ENCODE results near the gene GORASP2. TPM values are rescaled to one million over a fixed set of nuclear protein-coding genes. Genes with fewer than 3 reads are reported as not detected.
"Not testable (repeated sequence)": the region's sequence is repeated elsewhere in the genome, so short reads cannot be mapped to it uniquely, and the experiment has no call there.

Gene GORASP2
- total and polyA plus RNA-seq, 12 donors = 25.6 to 201 (median 85.0) TPM

DNA sequence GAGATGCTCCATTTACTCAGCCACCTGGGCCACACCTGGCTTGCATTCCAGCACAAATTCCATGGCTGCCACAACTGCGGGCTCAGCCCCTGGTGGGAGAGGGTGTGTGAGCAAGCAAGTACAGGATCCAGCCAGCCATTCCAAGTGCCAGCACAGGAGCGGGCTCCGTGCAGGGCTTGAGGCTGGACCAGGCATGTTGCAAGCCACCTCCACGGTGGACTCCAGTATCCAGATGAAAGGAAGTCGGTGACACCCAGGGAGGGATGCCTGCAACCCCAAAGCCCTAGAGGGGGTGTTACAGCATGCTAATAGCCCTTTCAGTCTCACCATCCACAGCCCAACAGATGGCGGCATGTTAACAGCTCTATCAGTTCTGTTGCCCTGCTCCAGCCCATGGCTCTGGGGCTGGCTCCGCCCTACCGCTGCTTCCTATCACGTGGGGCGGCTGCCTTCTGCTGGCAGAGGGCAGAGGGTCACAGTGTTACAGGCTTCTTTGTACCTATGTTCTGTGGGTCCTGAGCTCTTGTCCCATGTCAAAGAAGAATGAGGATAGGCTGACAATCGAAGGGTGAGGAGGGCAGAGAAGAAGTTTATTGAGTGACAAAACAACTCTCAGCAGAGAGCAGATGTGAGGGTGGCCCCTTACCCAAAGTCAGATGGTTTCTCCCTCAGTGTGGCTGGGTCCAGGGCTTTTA lies 11.7 kb upstream of the GORASP2 start:
- H3K4me1 ChIP-seq (replicated peaks in 1 of 2) = no peaks in the 10 kb centered on the region
- intact Hi-C loops (cut with DNase I) = no loop called here
- TF ChIP-seq POLR2A (IDR thresholded peaks at IDR 0.05) (no peak), CTCF (IDR thresholded peaks at IDR 0.05) (no peak)
- H3K36me3 ChIP-seq (replicated peaks in 1 of 2) = no peaks in the 10 kb centered on the region
- 89 to 95% (median 93%) methylated on average over 7 to 11 of the region's 11 CpGs for WGBS, 4 donors
- no peak overlapping the region for H3K4me3 ChIP-seq
- no peaks in the 10 kb centered on the region for H3K27me3 ChIP-seq
- DNase-seq = no peak
- no peak overlapping the region for H3K27ac ChIP-seq
- H3K9me3 ChIP-seq (replicated peaks in 1 of 3) = peaks cover 0 to 17% (median 0%) of the 10 kb centered on the region in 3 donors

DNA sequence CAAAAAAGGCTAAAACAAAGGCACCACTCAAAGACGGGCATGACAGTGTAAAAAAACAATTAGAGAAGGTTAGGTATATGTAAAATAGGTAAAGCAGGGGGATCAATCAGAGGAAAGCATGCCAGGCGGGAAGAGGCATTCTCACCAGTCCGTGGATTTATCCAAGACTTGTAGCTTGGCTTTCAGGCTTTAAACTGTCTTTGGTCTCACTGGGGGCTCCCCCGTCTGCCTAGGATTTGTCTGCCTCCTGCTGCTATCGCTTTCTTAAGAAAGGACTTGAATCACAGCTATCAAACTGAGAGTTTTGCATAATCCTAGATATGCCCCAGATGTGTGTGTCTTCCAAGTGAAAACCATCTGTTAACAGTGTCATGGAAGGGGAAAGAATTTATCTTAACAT lies 11.1 kb upstream of the GORASP2 start:
- TF ChIP-seq POLR2A (IDR thresholded peaks at IDR 0.05) (no peak), CTCF (IDR thresholded peaks at IDR 0.05) (no peak)
- WGBS, 4 donors = 82 to 95% (median 89%) methylated on average over 5 of the region's 5 CpGs

GRCh38 chr2:170921873-170922272 lies 7.2 kb upstream of the GORASP2 start:
- H3K4me1 ChIP-seq (replicated peaks in 1 of 2); H3K27me3 ChIP-seq; H3K4me3 ChIP-seq; H3K36me3 ChIP-seq (replicated peaks in 1 of 2); intact Hi-C loops (cut with DNase I); H3K27ac ChIP-seq; DNase-seq: not testable (repeated sequence)
- WGBS, 4 donors = 88 to 100% (median 96%) methylated on average over 2 of the region's 2 CpGs
- H3K9me3 ChIP-seq (replicated peaks in 1 of 3) = peaks cover 0 to 15% (median 0%) of the 10 kb centered on the region in 3 donors

More for the DNA sequence above, 11.1 kb upstream of the GORASP2 start:
- DNase-seq = no peak
- intact Hi-C loops (cut with DNase I) = no loop called here
- Histone ChIP-seq H3K27me3 (no peaks in the 10 kb centered on the region), H3K4me3 (no peak overlapping the region), H3K27ac (no peak overlapping the region), H3K36me3 (replicated peaks in 1 of 2) (no peaks in the 10 kb centered on the region), H3K4me1 (replicated peaks in 1 of 2) (no peaks in the 10 kb centered on the region), H3K9me3 (replicated peaks in 1 of 3) (peaks cover 0 to 17% (median 0%) of the 10 kb centered on the region in 3 donors)

DNA sequence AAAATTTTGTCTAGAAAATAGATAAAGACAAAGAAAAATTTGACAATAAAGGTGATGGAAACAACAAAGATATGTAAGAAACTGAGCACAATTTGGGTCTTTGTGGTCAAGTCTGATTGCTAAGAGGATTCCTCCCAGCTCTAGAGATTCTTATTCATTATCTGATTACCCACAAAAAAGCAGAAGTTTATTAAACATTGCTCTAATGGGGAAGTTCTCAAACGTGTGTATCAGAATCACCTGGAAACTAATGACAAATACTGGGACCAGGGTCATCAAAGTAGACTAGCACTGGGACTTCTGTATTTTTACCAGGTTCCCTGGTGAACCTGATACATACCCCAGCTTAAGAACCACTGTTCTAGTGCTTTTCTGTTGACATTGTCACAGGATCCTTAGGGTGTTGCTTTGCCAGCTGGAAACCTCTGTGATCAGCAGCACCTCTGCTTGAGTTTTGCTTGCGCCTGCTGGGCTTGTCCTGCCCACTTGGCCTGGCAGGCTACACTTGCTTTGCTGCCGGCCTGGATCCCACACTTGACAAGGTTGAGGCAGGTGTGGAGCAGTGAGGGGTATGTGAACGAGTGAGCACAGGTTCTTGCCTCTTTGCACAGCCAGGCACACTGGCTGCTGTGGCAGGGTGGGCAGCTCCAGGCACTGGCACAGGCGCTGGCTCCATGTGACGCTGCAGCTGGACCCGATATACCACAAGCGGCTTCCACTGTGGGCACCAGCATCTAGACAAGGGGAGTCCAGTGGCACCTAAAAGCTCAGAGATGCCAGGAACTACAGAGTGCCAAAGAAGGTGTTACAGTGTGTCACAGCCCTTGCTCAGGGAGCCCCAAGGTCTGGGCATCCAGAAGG lies 6.2 kb upstream of the GORASP2 start:
- intact Hi-C loops (cut with DNase I) = no loop called here
- no peak overlapping the region for H3K27ac ChIP-seq
- 89 to 96% (median 90%) methylated on average over 3 to 8 of the region's 8 CpGs for WGBS, 4 donors
- no peaks in the 10 kb centered on the region for H3K36me3 ChIP-seq (replicated peaks in 1 of 2)
- no peak for TF ChIP-seq POLR2A (IDR thresholded peaks at IDR 0.05)
- no peak for TF ChIP-seq CTCF (IDR thresholded peaks at IDR 0.05)
- H3K27me3 ChIP-seq = no peaks in the 10 kb centered on the region
- no peaks in the 10 kb centered on the region for H3K4me1 ChIP-seq (replicated peaks in 1 of 2)
- peaks cover 0 to 5% (median 0%) of the 10 kb centered on the region in 3 donors for H3K9me3 ChIP-seq (replicated peaks in 1 of 3)
- H3K4me3 ChIP-seq = no peak overlapping the region
- DNase-seq = no peak

All from adrenal gland (tissue), 12 donors.